DMS 273 (cell line): Measurements from ENCODE around the gene NDUFA13.

Experiments used
- DNase-seq: peaks from one replicate; lab custom pipeline; 2025; ENCODE audit not compliant: unreplicated experiment; lab: John Stamatoyannopoulos, UW

Gene NDUFA13

GRCh38 chr19:19488875-19489690 lies 26.9 kb upstream of the NDUFA13 start:
- peak; percentile 53 for DNase-seq

GRCh38 chr19:19489804-19490204 lies 26.2 kb upstream of the NDUFA13 start:
- no peak for DNase-seq

- DNase-seq = peak; percentile 88
Measured at GRCh38 chr19:19490214-19490968, 25.6 kb upstream of the NDUFA13 start.

GRCh38 chr19:19491321-19492025 lies 24.6 kb upstream of the NDUFA13 start:
- DNase-seq = no peak

- DNase-seq = no peak
Measured at GRCh38 chr19:19492026-19492610, 23.9 kb upstream of the NDUFA13 start.

GRCh38 chr19:19493841-19494546 lies 22.0 kb upstream of the NDUFA13 start:
- DNase-seq = no peak

- DNase-seq = no peak
Measured at GRCh38 chr19:19495614-19496603, 20.1 kb upstream of the NDUFA13 start.

- no peak for DNase-seq
Measured at GRCh38 chr19:19498255-19498991, 17.6 kb upstream of the NDUFA13 start.

- DNase-seq = no peak
Measured at GRCh38 chr19:19499272-19499995, 16.6 kb upstream of the NDUFA13 start.

- DNase-seq = no peak
Measured at GRCh38 chr19:19500975-19501644, 14.9 kb upstream of the NDUFA13 start.

GRCh38 chr19:19501798-19502197 lies 14.2 kb upstream of the NDUFA13 start:
- DNase-seq = no peak

GRCh38 chr19:19502281-19502680 lies 13.7 kb upstream of the NDUFA13 start:
- no peak for DNase-seq

GRCh38 chr19:19502808-19503602 lies 13.0 kb upstream of the NDUFA13 start:
- DNase-seq = no peak

GRCh38 chr19:19504754-19505668 lies 11.0 kb upstream of the NDUFA13 start:
- DNase-seq = no peak

GRCh38 chr19:19505669-19506326 lies 10.2 kb upstream of the NDUFA13 start:
- no peak for DNase-seq
